Keratinocyte (primary cell): ENCODE data around the gene PEPD. TPM values are rescaled to one million over a fixed set of nuclear protein-coding genes. Genes with fewer than 3 reads are reported as not detected.

Experiments used
- DNase-seq: peaks from one replicate; pipeline ENCODE4 v3.0.0-alpha.2; 2011; ENCODE audit warnings: low read depth, missing footprints, low spot score
- FAIRE-seq: peaks from 2 replicates; lab custom pipeline; 2011; peaks lifted over from hg19 to GRCh38; lab: Jason Lieb, UNC
- H2AFZ ChIP-seq: 2 replicates; pipeline ENCODE4 v1.6.0; 2012; ENCODE audit warnings: low read length, control low read depth, inconsistent platforms; ENCODE audit not compliant: control insufficient read depth
- H3K27ac ChIP-seq: 2 replicates; pipeline ENCODE4 v1.5.1; 2011; ENCODE audit warnings: low read length; ENCODE audit not compliant: control insufficient read depth, insufficient read depth
- H3K27me3 ChIP-seq: 3 replicates; pipeline ENCODE4 v1.6.0; 2011; ENCODE audit warnings: low read length; ENCODE audit not compliant: control insufficient read depth, insufficient read depth; ENCODE audit errors: extremely low read depth
- H3K36me3 ChIP-seq, 2 experiments: 2 replicates in 1 of 2; 3 replicates in 1 of 2; pipeline ENCODE4 v1.5.1; 2011; ENCODE audit warnings: low read length in 2 of 2, mild to moderate bottlenecking in 1 of 2; ENCODE audit not compliant: control insufficient read depth in 2 of 2, insufficient read depth in 2 of 2; ENCODE audit errors: extremely low read depth in 1 of 2
- H3K4me1 ChIP-seq: 3 replicates; pipeline ENCODE4 v1.5.1; 2011; ENCODE audit warnings: low read length; ENCODE audit not compliant: control insufficient read depth, insufficient read depth; ENCODE audit errors: extremely low read depth
- H3K4me2 ChIP-seq: 3 replicates; pipeline ENCODE4 v1.6.0; 2011; ENCODE audit warnings: low read depth, low read length; ENCODE audit not compliant: control insufficient read depth, insufficient read depth; ENCODE audit errors: extremely low read depth
- H3K4me3 ChIP-seq, 3 experiments: fragments of 200-600 bp in 1 of 3; sonication (generic) in 1 of 3; 2 replicates in 2 of 3; 3 replicates in 1 of 3; pipeline ENCODE4 v1.5.1; 2011 to 2016; ENCODE audit warnings: low read length in 3 of 3, mild to moderate bottlenecking in 3 of 3, control low read depth in 2 of 3, inconsistent platforms in 1 of 3, low read depth in 1 of 3, mixed read lengths in 1 of 3, mixed run types in 1 of 3, moderate library complexity in 1 of 3; ENCODE audit not compliant: control insufficient read depth in 2 of 3, insufficient read depth in 2 of 3; ENCODE audit errors: extremely low read depth in 1 of 3
- H3K79me2 ChIP-seq: 2 replicates; pipeline ENCODE4 v1.6.0; 2012; ENCODE audit warnings: low read length; ENCODE audit not compliant: control insufficient read depth, insufficient read depth
- H3K9ac ChIP-seq: 3 replicates; pipeline ENCODE4 v1.6.0; 2011; ENCODE audit warnings: low read length; ENCODE audit not compliant: control insufficient read depth, insufficient read depth; ENCODE audit errors: extremely low read depth
- H3K9me1 ChIP-seq: 3 replicates; pipeline ENCODE4 v1.6.0; 2011; ENCODE audit warnings: low read length; ENCODE audit not compliant: control insufficient read depth, insufficient read depth; ENCODE audit errors: extremely low read depth
- H3K9me3 ChIP-seq: 2 replicates; pipeline ENCODE4 v1.5.1; 2012; ENCODE audit warnings: low read depth, low read length; ENCODE audit not compliant: control insufficient read depth
- H4K20me1 ChIP-seq: 3 replicates; pipeline ENCODE4 v1.6.0; 2011; ENCODE audit warnings: low read length; ENCODE audit not compliant: control insufficient read depth, insufficient read depth; ENCODE audit errors: extremely low read depth
- CTCF ChIP-seq, 3 experiments: IDR thresholded peaks in 1 of 3; conservative IDR thresholded peaks in 1 of 3; optimal IDR thresholded peaks in 1 of 3; 2 replicates in 2 of 3; 3 replicates in 1 of 3; pipeline versions ENCODE3 to v1.5.1; 2011; ENCODE audit warnings: low read length in 3 of 3, mild to moderate bottlenecking in 3 of 3, moderate library complexity in 2 of 3, control low read depth in 1 of 3, inconsistent platforms in 1 of 3; ENCODE audit not compliant: insufficient read depth in 2 of 3; ENCODE audit errors: extremely low read depth in 1 of 3
- EZH2 ChIP-seq: IDR thresholded peaks from one replicate; pipeline ENCODE4 v1.6.1; 2012; ENCODE audit warnings: inconsistent platforms, mild to moderate bottlenecking, low read length, moderate library complexity
- dilution Hi-C: fragments of 300-500 bp; cut with MboI; formaldehyde crosslinking; loops from one replicate; pipeline ENCODE4 v1.7.0; 2020; ENCODE audit warnings: low sequenced_read_pairs; ENCODE audit not compliant: extremely low pct_ligation_motif_present
- polyA plus RNA-seq, 5 experiments: library from polyadenylated mRNA; depleted of rRNA in 3 of 5; stranded (reverse) in 3 of 5; stranded (forward) in 1 of 5; unstranded in 1 of 5; fragments of >200 nt; gene quantifications; 1 replicate in 1 of 5; 2 replicates in 3 of 5; 3 replicates in 1 of 5; pipeline versions ENCODE4 v1.2.1 to v1.2.3, GENCODE V29; 2011 to 2012; ENCODE audit warnings: missing spikeins in 2 of 5, low read depth in 1 of 5, low replicate concordance in 1 of 5

PEPD gene
- polyA plus RNA-seq, 1 donor (not counting 4 experiments of a cell fraction or from before 2014, with no cell fraction given), result 36.9 TPM

DNA sequence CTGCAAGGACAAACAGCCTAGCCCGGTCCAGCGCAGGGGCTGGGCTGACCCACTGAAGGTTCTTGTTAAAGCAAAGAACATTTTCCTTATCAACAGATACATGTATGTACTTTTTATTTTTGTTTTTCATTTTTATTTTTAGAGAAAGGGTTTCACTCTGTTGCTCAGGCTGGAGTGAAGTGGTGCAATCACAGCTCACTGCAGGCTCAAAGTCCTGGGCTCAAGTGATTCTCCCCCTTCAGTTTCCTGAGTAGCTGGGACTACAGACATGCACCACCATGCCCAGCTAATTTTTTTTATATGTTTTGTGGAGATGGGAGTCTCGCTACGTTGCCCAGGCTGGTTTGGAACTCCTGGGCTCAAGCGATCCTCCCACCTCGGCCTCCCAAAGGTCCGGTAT, 100.2 kb downstream of the PEPD start:
- Histone ChIP-seq H3K9ac (no peak overlapping the region), H3K79me2 (no peaks in the 10 kb centered on the region), H2AFZ (no peak overlapping the region), H3K4me1 (peaks cover under 1% of the 10 kb centered on the region), H3K9me1 (no peaks in the 10 kb centered on the region), H3K4me3 (no peak overlapping the region), H4K20me1 (no peaks in the 10 kb centered on the region), H3K27ac (no peak overlapping the region), H3K27me3 (no peaks in the 10 kb centered on the region), H3K4me2 (no peak overlapping the region), H3K9me3 (no peaks in the 10 kb centered on the region), H3K36me3 (no peaks in the 10 kb centered on the region)
- FAIRE-seq (no peak), DNase-seq (no peak)
- dilution Hi-C loops, result no loop called here
- TF ChIP-seq EZH2 (no peak), CTCF (optimal IDR thresholded peaks at IDR 0.05 in 1 of 3, IDR thresholded peaks at IDR 0.05 in 1 of 3, conservative IDR thresholded peaks at IDR 0.05 in 1 of 3; ENCODE audit: extremely low read depth in 1 of 3, insufficient read depth in 2 of 3, low read length in 3 of 3) (no peak)

DNA sequence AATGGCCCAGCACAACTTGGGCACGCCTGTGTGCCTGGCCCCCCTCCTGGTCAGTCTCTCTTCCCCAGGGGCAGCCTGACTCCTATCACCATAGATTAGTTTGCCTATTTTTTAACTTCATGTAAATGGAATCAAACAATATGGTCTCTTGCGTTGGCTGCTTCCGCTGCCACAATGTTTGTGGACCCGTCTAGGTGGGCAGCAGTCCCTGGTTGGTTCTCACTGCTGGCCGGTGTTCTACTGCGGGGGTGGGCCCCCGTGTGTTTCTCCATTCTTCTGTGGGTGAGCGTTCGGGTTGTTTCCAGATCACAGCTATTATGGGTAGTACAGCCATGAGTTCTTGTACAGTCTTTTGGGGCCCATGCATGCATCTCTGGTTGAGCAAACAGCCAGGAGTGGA, 100.8 kb downstream of the PEPD start:
- no peak for FAIRE-seq
- DNase-seq, result no peak
- peaks cover 2% of the 10 kb centered on the region for H3K4me1 ChIP-seq
- H3K4me3 ChIP-seq, result no peak overlapping the region
- no peaks in the 10 kb centered on the region for H4K20me1 ChIP-seq
- dilution Hi-C loops, result no loop called here
- no peaks in the 10 kb centered on the region for H3K9me1 ChIP-seq
- no peaks in the 10 kb centered on the region for H3K79me2 ChIP-seq
- TF ChIP-seq EZH2 (no peak), CTCF (optimal IDR thresholded peaks at IDR 0.05 in 1 of 3, IDR thresholded peaks at IDR 0.05 in 1 of 3, conservative IDR thresholded peaks at IDR 0.05 in 1 of 3; ENCODE audit: extremely low read depth in 1 of 3, insufficient read depth in 2 of 3, low read length in 3 of 3) (no peak)
- no peak overlapping the region for H3K27ac ChIP-seq
- no peak overlapping the region for H3K9ac ChIP-seq
- no peak overlapping the region for H2AFZ ChIP-seq
- H3K36me3 ChIP-seq, result no peaks in the 10 kb centered on the region
- no peaks in the 10 kb centered on the region for H3K9me3 ChIP-seq
- no peak overlapping the region for H3K4me2 ChIP-seq
- H3K27me3 ChIP-seq, result no peaks in the 10 kb centered on the region
